ENCODE data around the gene RFX3. TPM values are rescaled to one million over a fixed set of nuclear protein-coding genes. Genes with fewer than 3 reads are reported as not detected.
A peak's percentile ranks its signal among the peaks of the same experiment; 100 is the strongest.

Gene RFX3
- total RNA-seq, 1 experiment from 2014 or later = 2.3 TPM

GRCh38 chr9:3285365-3286161 is 240.2 kb downstream of the RFX3 start:
- DNase-seq (ENCODE audit: low read depth) = peak; percentile 0

GRCh38 chr9:3282365-3282764 is 243.4 kb downstream of the RFX3 start:
- no peak for DNase-seq (ENCODE audit: low read depth)

- no peak for DNase-seq (ENCODE audit: low read depth)
These were observed 244.4 kb downstream of the RFX3 start for GRCh38 chr9:3281399-3281798.

- DNase-seq (ENCODE audit: low read depth) = no peak
These were observed 248.6 kb downstream of the RFX3 start for GRCh38 chr9:3277200-3277599.

- DNase-seq (ENCODE audit: low read depth) = no peak
These were observed 254.2 kb downstream of the RFX3 start for GRCh38 chr9:3271581-3271980.

GRCh38 chr9:3271157-3271556 is 254.6 kb downstream of the RFX3 start:
- no peak for DNase-seq (ENCODE audit: low read depth)

- no peak for DNase-seq (ENCODE audit: low read depth)
These were observed 257.6 kb downstream of the RFX3 start for GRCh38 chr9:3268223-3268622.

GRCh38 chr9:3263698-3264097 is 262.1 kb downstream of the RFX3 start:
- no peak for DNase-seq (ENCODE audit: low read depth)

GRCh38 chr9:3262826-3263529 is 262.8 kb downstream of the RFX3 start:
- no peak for DNase-seq (ENCODE audit: low read depth)

- DNase-seq (ENCODE audit: low read depth) = no peak
These were observed 264.3 kb downstream of the RFX3 start for GRCh38 chr9:3261484-3261883.

- no peak for DNase-seq (ENCODE audit: low read depth)
These were observed 269.1 kb downstream of the RFX3 start for GRCh38 chr9:3256571-3257330.

GRCh38 chr9:3251309-3251708 is 274.5 kb downstream of the RFX3 start:
- DNase-seq (ENCODE audit: low read depth) = no peak

- no peak for DNase-seq (ENCODE audit: low read depth)
These were observed 275.1 kb downstream of the RFX3 start for GRCh38 chr9:3250741-3251140.

GRCh38 chr9:3247211-3247610 is 278.6 kb downstream of the RFX3 start:
- no peak for DNase-seq (ENCODE audit: low read depth)

GRCh38 chr9:3246241-3246640 is 279.6 kb downstream of the RFX3 start:
- DNase-seq (ENCODE audit: low read depth) = no peak

- DNase-seq (ENCODE audit: low read depth) = no peak
These were observed 280.7 kb downstream of the RFX3 start for GRCh38 chr9:3244963-3245653.

GRCh38 chr9:3243683-3244082 is 282.1 kb downstream of the RFX3 start:
- DNase-seq (ENCODE audit: low read depth) = no peak

- no peak for DNase-seq (ENCODE audit: low read depth)
These were observed 284.5 kb downstream of the RFX3 start for GRCh38 chr9:3241290-3241689.

GRCh38 chr9:3240656-3241268 is 285.0 kb downstream of the RFX3 start:
- peak; percentile 52 for DNase-seq (ENCODE audit: low read depth)

- DNase-seq (ENCODE audit: low read depth) = no peak
These were observed 286.6 kb downstream of the RFX3 start for GRCh38 chr9:3239240-3239639.

GRCh38 chr9:3238236-3238635 is 287.6 kb downstream of the RFX3 start:
- DNase-seq (ENCODE audit: low read depth) = no peak

GRCh38 chr9:3237121-3237520 is 288.7 kb downstream of the RFX3 start:
- no peak for DNase-seq (ENCODE audit: low read depth)
